Kidney (tissue), 14 donors: ENCODE data around the gene FAP. TPM values are rescaled to one million over a fixed set of nuclear protein-coding genes. Genes with fewer than 3 reads are reported as not detected.

ENCODE experiments used
- DNase-seq, 5 donors: peaks; one replicate each; pipeline ENCODE4 v3.0.0-alpha.2; 2013 to 2020
- FAIRE-seq: peaks from 2 replicates; lab custom pipeline; 2012; peaks lifted over from hg19 to GRCh38; lab: Jason Lieb, UNC
- H3K27ac ChIP-seq, 2 donors: one replicate each; pipeline ENCODE4 v1.7.0; 2013; ENCODE audit warnings: low read depth in 2 of 2, low read length in 2 of 2, inconsistent platforms in 1 of 2
- H3K27me3 ChIP-seq: one replicate; pipeline ENCODE4 v1.7.1; 2013; ENCODE audit warnings: low read length, inconsistent platforms; ENCODE audit not compliant: control insufficient read depth, insufficient read depth
- H3K36me3 ChIP-seq, 3 donors: one replicate each; pipeline versions ENCODE4 v1.7.0 to v1.7.1; 2013; ENCODE audit warnings: low read length in 3 of 3, control low read depth in 1 of 3, inconsistent platforms in 1 of 3; ENCODE audit not compliant: insufficient read depth in 3 of 3, control insufficient read depth in 2 of 3
- H3K4me1 ChIP-seq, 3 donors: one replicate each; pipeline versions ENCODE4 v1.7.0 to v1.7.1; 2013; ENCODE audit warnings: low read length in 3 of 3, inconsistent platforms in 1 of 3, low read depth in 1 of 3; ENCODE audit not compliant: control insufficient read depth in 2 of 3, insufficient read depth in 2 of 3
- H3K4me3 ChIP-seq, 3 donors: one replicate each; pipeline versions ENCODE4 v1.7.0 to v1.8.1; 2013; ENCODE audit warnings: low read length in 3 of 3, control low read depth in 1 of 3, inconsistent platforms in 1 of 3
- H3K9ac ChIP-seq, 3 donors: one replicate each; pipeline versions ENCODE4 v1.7.0 to v1.7.1; 2013; ENCODE audit warnings: low read length in 3 of 3, control low read depth in 1 of 3, inconsistent platforms in 1 of 3
- H3K9me3 ChIP-seq, 3 donors: one replicate each; pipeline versions ENCODE4 v1.7.0 to v1.7.1; 2013; ENCODE audit warnings: low read length in 3 of 3, control low read depth in 1 of 3, inconsistent platforms in 1 of 3; ENCODE audit not compliant: control insufficient read depth in 2 of 3, insufficient read depth in 1 of 3
- intact Hi-C: fragments of 100-400 bp; cut with DNase I; formaldehyde crosslinking; loops from one replicate; pipeline ENCODE4 v1.11.1; 2022
- polyA plus RNA-seq: library from polyadenylated mRNA; stranded (reverse); fragments of 350-450 nt; fragmentation: Illumina TruSeq; extraction: RNeasy Lipid Tissue Mini Kit (QIAGEN cat#74804); gene quantifications from one replicate; pipeline ENCODE4 v1.2.3, GENCODE V29; 2014; ENCODE audit warnings: low read depth, low replicate concordance; ENCODE audit not compliant: insufficient read depth
- total RNA-seq: library from RNA; stranded (reverse); fragmentation: NEBNext Ultra II Directional; extraction: Animal tissue kit (Norgen Biotek cat#: 25700); gene quantifications from one replicate; pipeline ENCODE4 v1.2.1, GENCODE V29; 2021
- TF ChIP-seq, protein P1 (sequence below): IDR thresholded peaks from 3 replicates; pipeline ENCODE4 v1.5.1; 2012; ENCODE audit warnings: mild to moderate bottlenecking, moderate library complexity, borderline replicate concordance; ENCODE audit not compliant: insufficient read depth; ENCODE audit errors: extremely low read depth
- donor health status: control.
- donor health status: control.
- donor health status: control.
- donor health status: control.
- donor health status: control.
- donor health status: DM: yes; HTN: yes; CAD: no.
- donor health status: Normal renal cell carcinoma (clear cell type).

Gene FAP
- total and polyA plus RNA-seq, 2 donors from 2014 or later = 0.45 to 3.3 TPM

DNA sequence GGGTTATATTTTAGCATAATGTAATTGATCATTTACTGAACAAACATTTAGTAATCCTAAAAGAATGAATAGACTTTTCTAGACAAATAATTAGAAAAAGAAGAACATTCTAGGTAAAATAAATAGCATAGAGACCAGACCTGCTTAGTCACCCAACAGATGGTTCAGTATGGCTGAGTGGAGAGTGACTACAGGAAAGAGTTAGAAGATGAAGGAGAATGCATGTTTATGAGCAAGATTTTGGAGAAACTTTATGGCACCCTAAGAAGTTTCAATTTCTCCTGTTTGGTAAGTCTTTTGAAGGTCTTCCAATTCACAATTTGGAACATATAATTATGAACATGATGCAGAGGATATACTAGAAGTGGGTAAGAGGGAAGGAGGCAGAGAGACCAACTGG, 32.9 kb downstream of the FAP start:
- intact Hi-C loops = no loop called here
- H3K27me3 ChIP-seq = no peaks in the 10 kb centered on the region
- H3K4me3 ChIP-seq = no peak overlapping the region
- H3K4me1 ChIP-seq = no peaks in the 10 kb centered on the region
- TF ChIP-seq, protein P1, sequence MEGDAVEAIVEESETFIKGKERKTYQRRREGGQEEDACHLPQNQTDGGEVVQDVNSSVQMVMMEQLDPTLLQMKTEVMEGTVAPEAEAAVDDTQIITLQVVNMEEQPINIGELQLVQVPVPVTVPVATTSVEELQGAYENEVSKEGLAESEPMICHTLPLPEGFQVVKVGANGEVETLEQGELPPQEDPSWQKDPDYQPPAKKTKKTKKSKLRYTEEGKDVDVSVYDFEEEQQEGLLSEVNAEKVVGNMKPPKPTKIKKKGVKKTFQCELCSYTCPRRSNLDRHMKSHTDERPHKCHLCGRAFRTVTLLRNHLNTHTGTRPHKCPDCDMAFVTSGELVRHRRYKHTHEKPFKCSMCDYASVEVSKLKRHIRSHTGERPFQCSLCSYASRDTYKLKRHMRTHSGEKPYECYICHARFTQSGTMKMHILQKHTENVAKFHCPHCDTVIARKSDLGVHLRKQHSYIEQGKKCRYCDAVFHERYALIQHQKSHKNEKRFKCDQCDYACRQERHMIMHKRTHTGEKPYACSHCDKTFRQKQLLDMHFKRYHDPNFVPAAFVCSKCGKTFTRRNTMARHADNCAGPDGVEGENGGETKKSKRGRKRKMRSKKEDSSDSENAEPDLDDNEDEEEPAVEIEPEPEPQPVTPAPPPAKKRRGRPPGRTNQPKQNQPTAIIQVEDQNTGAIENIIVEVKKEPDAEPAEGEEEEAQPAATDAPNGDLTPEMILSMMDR = no peak
- no peaks in the 10 kb centered on the region for H3K9me3 ChIP-seq
- DNase-seq (no peak), FAIRE-seq (no peak)
- H3K36me3 ChIP-seq = no peaks in the 10 kb centered on the region
- H3K27ac ChIP-seq = no peak overlapping the region
- H3K9ac ChIP-seq = no peak overlapping the region

DNA sequence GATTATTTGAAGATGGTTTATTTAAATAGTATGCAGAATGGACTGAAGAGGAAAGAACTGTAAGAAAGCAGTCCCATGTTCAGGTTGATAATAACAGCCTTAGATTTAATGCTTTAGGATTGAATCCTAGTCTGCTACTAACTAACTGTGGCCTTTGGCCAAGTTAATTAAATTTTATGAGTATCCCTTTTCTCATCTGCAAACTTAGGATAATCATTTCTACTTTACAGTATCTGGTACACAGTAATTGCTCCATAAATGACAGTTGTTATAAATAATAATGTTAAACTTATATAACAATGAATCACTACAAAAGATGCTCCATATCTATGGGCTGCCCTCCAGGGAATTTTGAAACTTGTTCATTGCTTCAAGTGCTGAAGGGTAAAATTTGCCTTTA, 41.0 kb downstream of the FAP start:
- FAIRE-seq (no peak), DNase-seq (no peak)
- TF ChIP-seq, protein P1 = no peak
- no peak overlapping the region for H3K27ac ChIP-seq
- no peaks in the 10 kb centered on the region for H3K4me1 ChIP-seq
- intact Hi-C loops = no loop called here
- no peaks in the 10 kb centered on the region for H3K27me3 ChIP-seq
- no peak overlapping the region for H3K4me3 ChIP-seq
- H3K9me3 ChIP-seq = no peaks in the 10 kb centered on the region
- no peaks in the 10 kb centered on the region for H3K36me3 ChIP-seq
- H3K9ac ChIP-seq = no peak overlapping the region

GRCh38 chr2:162200636-162201035, 42.6 kb downstream of the FAP start:
- TF ChIP-seq, protein P1 = no peak
- no peak overlapping the region for H3K9ac ChIP-seq
- intact Hi-C loops = no loop called here
- H3K36me3 ChIP-seq = no peaks in the 10 kb centered on the region
- no peaks in the 10 kb centered on the region for H3K4me1 ChIP-seq
- H3K27me3 ChIP-seq = no peaks in the 10 kb centered on the region
- no peak overlapping the region for H3K4me3 ChIP-seq
- no peak for DNase-seq
- FAIRE-seq = no peak
- no peaks in the 10 kb centered on the region for H3K9me3 ChIP-seq
- H3K27ac ChIP-seq = no peak overlapping the region

DNA sequence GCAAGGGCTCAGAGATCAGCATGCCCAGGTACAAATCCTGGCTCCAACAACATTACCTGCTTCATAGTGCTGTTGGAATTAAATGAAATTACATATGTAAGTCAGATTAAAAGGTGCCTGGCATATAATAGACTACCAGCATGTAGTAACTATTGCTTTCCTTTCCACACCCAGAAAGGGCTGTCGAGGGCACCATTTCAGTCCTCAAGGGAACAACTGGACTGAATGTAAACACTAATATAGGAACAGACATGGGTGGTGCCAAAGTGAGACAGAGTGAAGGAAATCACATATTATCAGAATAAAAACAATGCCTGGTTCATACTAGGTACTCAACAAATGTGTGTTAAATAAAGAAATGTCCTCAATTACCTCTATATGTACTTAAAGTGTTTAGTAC, 43.3 kb downstream of the FAP start:
- H3K27me3 ChIP-seq = no peaks in the 10 kb centered on the region
- TF ChIP-seq, protein P1 = no peak
- no peak overlapping the region for H3K9ac ChIP-seq
- no peak overlapping the region for H3K4me3 ChIP-seq
- FAIRE-seq (no peak), DNase-seq (no peak)
- no peaks in the 10 kb centered on the region for H3K9me3 ChIP-seq
- H3K27ac ChIP-seq = no peak overlapping the region
- no peaks in the 10 kb centered on the region for H3K36me3 ChIP-seq
- intact Hi-C loops = no loop called here
- H3K4me1 ChIP-seq = no peaks in the 10 kb centered on the region
